22Rv1 (cell line): ENCODE data around the gene TBCA.
"Not testable (repeated sequence)": the region's sequence is repeated elsewhere in the genome, so short reads cannot be mapped to it uniquely, and the experiment has no call there.

ENCODE experiments used
- ZFX ChIP-seq: fragments of 450-650 bp; IDR thresholded peaks from 2 replicates; pipeline ENCODE4 v1.6.1; 2017; ENCODE audit warnings: antibody characterized with exemption, borderline replicate concordance
- TF ChIP-seq, protein P1 (sequence below): fragments of 450-650 bp; IDR thresholded peaks from 2 replicates; pipeline ENCODE4 v1.5.1; 2017; ENCODE audit warnings: mild to moderate bottlenecking

DNA sequence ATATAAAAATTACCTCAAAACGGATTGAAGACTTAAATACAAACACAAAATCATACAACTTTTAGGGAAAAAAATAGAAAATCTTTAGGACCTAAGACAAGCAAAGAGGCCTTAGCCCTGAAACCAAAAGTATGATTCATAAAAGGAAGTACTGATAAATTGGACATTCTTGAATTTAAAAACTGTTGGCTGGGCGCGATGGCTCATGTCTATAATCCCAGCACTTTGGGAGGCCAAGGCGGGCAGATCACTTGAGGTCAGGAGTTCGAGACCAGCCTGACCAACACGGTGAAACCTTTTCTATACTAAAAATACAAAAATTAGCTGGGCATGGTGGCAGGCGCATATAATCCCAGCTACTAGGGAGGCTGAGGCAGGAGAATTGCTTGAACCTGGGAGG is 76.6 kb downstream of the TBCA start:
- TF ChIP-seq, protein P1, sequence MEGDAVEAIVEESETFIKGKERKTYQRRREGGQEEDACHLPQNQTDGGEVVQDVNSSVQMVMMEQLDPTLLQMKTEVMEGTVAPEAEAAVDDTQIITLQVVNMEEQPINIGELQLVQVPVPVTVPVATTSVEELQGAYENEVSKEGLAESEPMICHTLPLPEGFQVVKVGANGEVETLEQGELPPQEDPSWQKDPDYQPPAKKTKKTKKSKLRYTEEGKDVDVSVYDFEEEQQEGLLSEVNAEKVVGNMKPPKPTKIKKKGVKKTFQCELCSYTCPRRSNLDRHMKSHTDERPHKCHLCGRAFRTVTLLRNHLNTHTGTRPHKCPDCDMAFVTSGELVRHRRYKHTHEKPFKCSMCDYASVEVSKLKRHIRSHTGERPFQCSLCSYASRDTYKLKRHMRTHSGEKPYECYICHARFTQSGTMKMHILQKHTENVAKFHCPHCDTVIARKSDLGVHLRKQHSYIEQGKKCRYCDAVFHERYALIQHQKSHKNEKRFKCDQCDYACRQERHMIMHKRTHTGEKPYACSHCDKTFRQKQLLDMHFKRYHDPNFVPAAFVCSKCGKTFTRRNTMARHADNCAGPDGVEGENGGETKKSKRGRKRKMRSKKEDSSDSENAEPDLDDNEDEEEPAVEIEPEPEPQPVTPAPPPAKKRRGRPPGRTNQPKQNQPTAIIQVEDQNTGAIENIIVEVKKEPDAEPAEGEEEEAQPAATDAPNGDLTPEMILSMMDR, result not testable (repeated sequence)
- TF ChIP-seq ZFX, result not testable (repeated sequence)
